ENCODE measurements around the gene ITSN2.
A peak's percentile ranks its signal among the peaks of the same experiment; 100 is the strongest.

ITSN2 gene

DNA sequence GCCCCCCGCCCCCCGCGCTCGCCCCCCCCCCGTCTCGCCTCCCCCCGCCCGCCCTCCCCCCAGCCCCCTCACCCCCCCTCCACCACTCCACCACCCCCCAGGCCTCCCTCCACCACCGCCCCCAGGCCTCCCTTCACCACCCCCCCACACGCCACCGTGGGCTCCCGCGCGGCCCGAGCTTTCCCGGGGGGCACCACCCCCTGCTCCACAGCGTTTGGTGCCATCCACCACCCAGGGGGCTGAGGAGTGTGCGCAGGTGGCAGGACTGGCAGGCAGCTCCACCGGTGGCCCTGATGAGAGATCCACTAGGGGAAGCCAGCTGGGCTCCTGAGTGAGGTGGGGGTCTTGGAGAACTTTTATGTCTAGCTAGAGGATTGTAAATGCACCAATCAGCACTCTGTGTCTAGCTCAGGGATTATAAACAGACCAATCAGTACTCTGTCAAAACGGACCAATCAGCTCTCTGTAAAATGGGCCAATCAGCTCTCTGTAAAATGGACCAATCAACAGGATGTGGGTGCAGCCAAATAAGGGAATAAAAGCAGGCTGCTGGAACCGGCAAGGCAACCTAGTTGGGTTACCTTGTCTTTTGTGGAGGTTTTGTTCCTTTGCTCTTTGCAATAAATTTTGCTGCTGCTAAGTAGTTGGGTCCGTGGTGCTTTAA is 43.0 kb upstream of the ITSN2 start:
- H3K4me1 ChIP-seq (ENCODE audit: control insufficient read depth, low read depth, low read length) = peaks cover 3% of the 10 kb centered on the region
- no CpG with 5 or more reads among the region's 22 CpGs for WGBS (ENCODE audit: extremely low coverage, insufficient coverage, low lambda C conversion rate)
- no peak overlapping the region for H4K8ac ChIP-seq (ENCODE audit: low read depth, low read length)
- no peak overlapping the region for H4K5ac ChIP-seq (ENCODE audit: low read length)
- no peak overlapping the region for H3K27ac ChIP-seq (ENCODE audit: low read depth, low read length)
- H3K36me3 ChIP-seq (ENCODE audit: control insufficient read depth, insufficient read depth, low read length) = no peaks in the 10 kb centered on the region
- H2AK5ac ChIP-seq (ENCODE audit: low read length) = no peak overlapping the region
- no peak overlapping the region for H2BK120ac ChIP-seq (ENCODE audit: low read depth, low read length)
- H3K18ac ChIP-seq (ENCODE audit: low read length) = no peak overlapping the region
- no peaks in the 10 kb centered on the region for H3K79me2 ChIP-seq (ENCODE audit: control insufficient read depth, insufficient read depth, low read length)
- H3K23ac ChIP-seq (ENCODE audit: low read length) = no peak overlapping the region
- no peaks in the 10 kb centered on the region for H3K79me1 ChIP-seq (ENCODE audit: low read length)
- no peak overlapping the region for H3K4me3 ChIP-seq (ENCODE audit: low read length)
- no peak overlapping the region for H3K4me2 ChIP-seq (ENCODE audit: low read length)
- no peak overlapping the region for H2BK5ac ChIP-seq (ENCODE audit: low read length)
- H3K56ac ChIP-seq (ENCODE audit: low read length) = no peak overlapping the region
- no peak overlapping the region for H3K9ac ChIP-seq (ENCODE audit: low read length)
- no peak overlapping the region for H2BK15ac ChIP-seq (replicated peaks; ENCODE audit: low read depth)
- H3K4ac ChIP-seq (ENCODE audit: low read depth, low read length) = no peak overlapping the region
- DNase-seq = no peak
- H3K27me3 ChIP-seq (ENCODE audit: insufficient read depth, low read length, poor library complexity) = no peaks in the 10 kb centered on the region

DNA sequence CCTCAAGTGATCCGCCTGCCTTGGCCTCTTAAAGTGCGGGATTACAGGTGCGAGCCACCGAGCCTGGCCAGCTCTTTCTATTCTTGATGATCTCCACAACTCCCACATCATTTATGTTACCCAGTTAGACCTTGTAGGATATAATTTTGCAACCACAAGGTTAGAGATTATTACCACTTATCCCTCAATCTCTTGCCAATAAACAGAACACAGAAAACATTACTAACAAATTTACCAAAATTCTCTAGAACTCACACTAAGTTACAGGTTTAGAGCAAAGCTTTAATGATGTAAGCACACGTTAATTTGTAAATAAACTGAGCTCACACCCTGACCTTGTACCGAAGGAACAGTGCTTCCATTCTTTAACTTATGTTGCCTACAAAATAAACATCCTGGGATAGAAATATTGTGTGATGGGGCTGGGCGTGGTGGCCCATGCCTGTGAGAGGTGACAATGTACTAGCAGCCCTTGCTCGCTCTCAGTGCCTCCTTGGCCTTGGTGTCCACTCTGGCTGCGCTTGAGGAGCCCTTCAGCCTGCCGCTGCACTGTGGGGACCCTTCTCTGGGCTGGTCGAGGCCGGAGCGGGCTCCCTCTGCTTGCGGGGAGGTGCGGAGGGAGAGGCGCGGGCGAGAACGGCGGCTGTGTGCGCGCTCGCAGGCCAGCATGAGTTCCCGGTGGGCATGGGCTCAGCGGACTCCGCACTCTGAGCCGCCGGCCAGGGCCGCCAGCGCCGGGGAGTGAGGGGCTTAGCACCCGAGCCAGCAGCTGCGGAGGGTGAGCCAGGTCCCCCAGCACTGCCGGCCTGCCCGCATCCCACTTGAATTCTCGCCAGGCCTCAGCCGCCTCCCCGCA is 42.1 kb upstream of the ITSN2 start:
- H3K27ac ChIP-seq (ENCODE audit: low read depth, low read length) = no peak overlapping the region
- no peak overlapping the region for H4K8ac ChIP-seq (ENCODE audit: low read depth, low read length)
- no peak overlapping the region for H3K9ac ChIP-seq (ENCODE audit: low read length)
- H2BK5ac ChIP-seq (ENCODE audit: low read length) = no peak overlapping the region
- H3K27me3 ChIP-seq (ENCODE audit: insufficient read depth, low read length, poor library complexity) = no peaks in the 10 kb centered on the region
- no peak overlapping the region for H3K4ac ChIP-seq (ENCODE audit: low read depth, low read length)
- H2BK15ac ChIP-seq (replicated peaks; ENCODE audit: low read depth) = no peak overlapping the region
- no CpG with 5 or more reads among the region's 38 CpGs for WGBS (ENCODE audit: extremely low coverage, insufficient coverage, low lambda C conversion rate)
- no peak overlapping the region for H2BK120ac ChIP-seq (ENCODE audit: low read depth, low read length)
- H2AK5ac ChIP-seq (ENCODE audit: low read length) = no peak overlapping the region
- H3K18ac ChIP-seq (ENCODE audit: low read length) = no peak overlapping the region
- H3K23ac ChIP-seq (ENCODE audit: low read length) = no peak overlapping the region
- no peak overlapping the region for H3K4me2 ChIP-seq (ENCODE audit: low read length)
- H3K56ac ChIP-seq (ENCODE audit: low read length) = no peak overlapping the region
- H4K5ac ChIP-seq (ENCODE audit: low read length) = no peak overlapping the region
- H3K79me1 ChIP-seq (ENCODE audit: low read length) = no peaks in the 10 kb centered on the region
- no peak for DNase-seq
- H3K4me3 ChIP-seq (ENCODE audit: low read length) = no peak overlapping the region
- H3K36me3 ChIP-seq (ENCODE audit: control insufficient read depth, insufficient read depth, low read length) = no peaks in the 10 kb centered on the region
- no peaks in the 10 kb centered on the region for H3K79me2 ChIP-seq (ENCODE audit: control insufficient read depth, insufficient read depth, low read length)
- peaks cover 3% of the 10 kb centered on the region for H3K4me1 ChIP-seq (ENCODE audit: control insufficient read depth, low read depth, low read length)

DNA sequence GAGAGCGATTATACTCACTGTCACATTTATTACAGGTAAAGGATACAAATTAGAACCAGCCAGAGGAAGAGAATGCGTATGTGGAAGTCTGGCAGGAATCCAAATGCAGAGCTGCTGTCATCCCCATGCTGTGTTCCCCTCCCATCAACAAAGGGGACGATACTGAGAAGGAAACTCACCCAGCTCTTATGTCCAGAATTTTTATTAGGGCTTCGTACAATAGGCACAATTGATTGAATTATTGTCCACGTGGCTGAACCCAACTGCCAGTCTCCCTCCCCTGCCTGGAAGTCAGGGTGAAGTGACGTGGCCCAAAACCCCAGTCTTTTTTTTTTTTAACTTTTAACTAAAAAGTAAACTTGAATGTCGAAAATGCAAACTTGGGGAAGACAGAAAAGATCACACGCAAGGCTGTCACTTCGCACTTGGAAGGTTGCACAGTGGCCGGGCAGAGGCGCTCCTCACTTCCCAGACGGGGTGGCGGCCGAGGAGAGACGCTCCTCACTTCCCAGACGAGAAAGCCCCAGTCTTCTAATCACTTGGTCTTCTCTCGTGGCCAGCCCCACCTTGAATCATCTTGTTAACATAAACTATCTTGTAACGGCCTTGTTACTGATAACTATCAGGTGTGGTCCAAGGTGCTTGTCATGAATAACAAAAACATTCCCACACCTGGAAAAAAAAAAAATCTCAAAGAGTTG is 40.0 kb upstream of the ITSN2 start:
- H4K8ac ChIP-seq (ENCODE audit: low read depth, low read length) = no peak overlapping the region
- peak; percentile 24 for DNase-seq

GRCh38 chr2:24399434-24400206 is 39.3 kb upstream of the ITSN2 start:
- H2AK5ac ChIP-seq (ENCODE audit: low read length) = no peak overlapping the region
- no peaks in the 10 kb centered on the region for H3K36me3 ChIP-seq (ENCODE audit: control insufficient read depth, insufficient read depth, low read length)
- H3K23ac ChIP-seq (ENCODE audit: low read length) = no peak overlapping the region
- H3K9ac ChIP-seq (ENCODE audit: low read length) = no peak overlapping the region
- no peak overlapping the region for H2BK120ac ChIP-seq (ENCODE audit: low read depth, low read length)
- no peak overlapping the region for H3K27ac ChIP-seq (ENCODE audit: low read depth, low read length)
- H3K4ac ChIP-seq (ENCODE audit: low read depth, low read length) = no peak overlapping the region
- no peaks in the 10 kb centered on the region for H3K79me2 ChIP-seq (ENCODE audit: control insufficient read depth, insufficient read depth, low read length)
- no peaks in the 10 kb centered on the region for H3K27me3 ChIP-seq (ENCODE audit: insufficient read depth, low read length, poor library complexity)
- DNase-seq = no peak
- H2BK5ac ChIP-seq (ENCODE audit: low read length) = no peak overlapping the region
- H3K4me3 ChIP-seq (ENCODE audit: low read length) = no peak overlapping the region
- peaks cover 3% of the 10 kb centered on the region for H3K4me1 ChIP-seq (ENCODE audit: control insufficient read depth, low read depth, low read length)
- no peak overlapping the region for H3K4me2 ChIP-seq (ENCODE audit: low read length)
- H3K18ac ChIP-seq (ENCODE audit: low read length) = no peak overlapping the region
- no peak overlapping the region for H2BK15ac ChIP-seq (replicated peaks; ENCODE audit: low read depth)
- H3K56ac ChIP-seq (ENCODE audit: low read length) = no peak overlapping the region
- H4K8ac ChIP-seq (ENCODE audit: low read depth, low read length) = no peak overlapping the region
- H3K79me1 ChIP-seq (ENCODE audit: low read length) = no peaks in the 10 kb centered on the region
- no CpG with 5 or more reads among the region's 10 CpGs for WGBS (ENCODE audit: extremely low coverage, insufficient coverage, low lambda C conversion rate)
- no peak overlapping the region for H4K5ac ChIP-seq (ENCODE audit: low read length)

More for the DNA sequence above, 40.0 kb upstream of the ITSN2 start:
- H4K5ac ChIP-seq (ENCODE audit: low read length) = no peak overlapping the region
- H3K4ac ChIP-seq (ENCODE audit: low read depth, low read length) = no peak overlapping the region
- H3K56ac ChIP-seq (ENCODE audit: low read length) = no peak overlapping the region
- no peak overlapping the region for H3K27ac ChIP-seq (ENCODE audit: low read depth, low read length)
- H2BK120ac ChIP-seq (ENCODE audit: low read depth, low read length) = no peak overlapping the region
- WGBS (ENCODE audit: extremely low coverage, insufficient coverage, low lambda C conversion rate) = no CpG with 5 or more reads among the region's 18 CpGs
- peaks cover 3% of the 10 kb centered on the region for H3K4me1 ChIP-seq (ENCODE audit: control insufficient read depth, low read depth, low read length)
- H2AK5ac ChIP-seq (ENCODE audit: low read length) = no peak overlapping the region
- H3K36me3 ChIP-seq (ENCODE audit: control insufficient read depth, insufficient read depth, low read length) = no peaks in the 10 kb centered on the region
- H3K9ac ChIP-seq (ENCODE audit: low read length) = no peak overlapping the region
- H3K18ac ChIP-seq (ENCODE audit: low read length) = no peak overlapping the region
- no peaks in the 10 kb centered on the region for H3K79me1 ChIP-seq (ENCODE audit: low read length)
- no peak overlapping the region for H3K23ac ChIP-seq (ENCODE audit: low read length)
- H2BK15ac ChIP-seq (replicated peaks; ENCODE audit: low read depth) = no peak overlapping the region
- H3K79me2 ChIP-seq (ENCODE audit: control insufficient read depth, insufficient read depth, low read length) = no peaks in the 10 kb centered on the region
- H3K4me2 ChIP-seq (ENCODE audit: low read length) = no peak overlapping the region
- H3K27me3 ChIP-seq (ENCODE audit: insufficient read depth, low read length, poor library complexity) = no peaks in the 10 kb centered on the region
- no peak overlapping the region for H3K4me3 ChIP-seq (ENCODE audit: low read length)
- no peak overlapping the region for H2BK5ac ChIP-seq (ENCODE audit: low read length)

GRCh38 chr2:24394998-24395397 is 34.7 kb upstream of the ITSN2 start:
- H3K36me3 ChIP-seq (ENCODE audit: control insufficient read depth, insufficient read depth, low read length) = no peaks in the 10 kb centered on the region
- no peak overlapping the region for H3K23ac ChIP-seq (ENCODE audit: low read length)
- no peak overlapping the region for H2BK5ac ChIP-seq (ENCODE audit: low read length)
- H2BK15ac ChIP-seq (replicated peaks; ENCODE audit: low read depth) = no peak overlapping the region
- H2AK5ac ChIP-seq (ENCODE audit: low read length) = no peak overlapping the region
- no peak overlapping the region for H3K27ac ChIP-seq (ENCODE audit: low read depth, low read length)
- no peak for DNase-seq
- H3K56ac ChIP-seq (ENCODE audit: low read length) = no peak overlapping the region
- H3K4me2 ChIP-seq (ENCODE audit: low read length) = no peak overlapping the region
- no peak overlapping the region for H3K4me3 ChIP-seq (ENCODE audit: low read length)
- H3K4ac ChIP-seq (ENCODE audit: low read depth, low read length) = no peak overlapping the region
- peaks cover under 1% of the 10 kb centered on the region for H3K4me1 ChIP-seq (ENCODE audit: control insufficient read depth, low read depth, low read length)
- H3K79me2 ChIP-seq (ENCODE audit: control insufficient read depth, insufficient read depth, low read length) = no peaks in the 10 kb centered on the region
- no peak overlapping the region for H4K5ac ChIP-seq (ENCODE audit: low read length)
- no peaks in the 10 kb centered on the region for H3K79me1 ChIP-seq (ENCODE audit: low read length)
- no peak overlapping the region for H2BK120ac ChIP-seq (ENCODE audit: low read depth, low read length)
- no peak overlapping the region for H4K8ac ChIP-seq (ENCODE audit: low read depth, low read length)
- no CpG with 5 or more reads among the region's 4 CpGs for WGBS (ENCODE audit: extremely low coverage, insufficient coverage, low lambda C conversion rate)
- H3K18ac ChIP-seq (ENCODE audit: low read length) = no peak overlapping the region
- H3K9ac ChIP-seq (ENCODE audit: low read length) = no peak overlapping the region
- H3K27me3 ChIP-seq (ENCODE audit: insufficient read depth, low read length, poor library complexity) = no peaks in the 10 kb centered on the region

Measured in mesendoderm (in vitro differentiated cells).